ENCODE measurements around the gene SPTLC1. TPM values are rescaled to one million over a fixed set of nuclear protein-coding genes. Genes with fewer than 3 reads are reported as not detected.
A peak's percentile ranks its signal among the peaks of the same experiment; 100 is the strongest.
"Not testable (repeated sequence)": the region's sequence is repeated elsewhere in the genome, so short reads cannot be mapped to it uniquely, and the experiment has no call there.

SPTLC1 gene
- total RNA-seq, 1 experiment from 2014 or later, result 72.9 TPM

DNA sequence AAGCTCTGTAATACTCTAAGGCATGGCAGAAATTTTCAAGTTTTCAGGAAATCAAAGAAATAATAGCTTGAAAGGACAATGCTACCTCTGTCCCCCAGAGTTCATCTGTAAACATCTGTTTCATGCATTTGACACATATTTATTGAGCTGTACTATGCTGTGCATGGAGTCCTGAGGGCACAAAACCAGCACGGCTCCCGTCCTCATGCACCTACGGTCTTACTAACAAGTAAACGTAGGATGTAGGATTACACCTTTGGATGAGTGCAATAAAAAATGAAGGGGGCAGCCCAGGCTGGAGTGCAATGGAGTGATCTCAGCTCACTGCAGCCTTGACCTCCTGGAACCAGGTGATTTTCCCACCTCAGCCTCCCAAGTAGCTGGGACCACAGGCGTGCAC lies 81.9 kb downstream of the SPTLC1 start:
- no peak for DNase-seq (ENCODE audit: low spot score)

DNA sequence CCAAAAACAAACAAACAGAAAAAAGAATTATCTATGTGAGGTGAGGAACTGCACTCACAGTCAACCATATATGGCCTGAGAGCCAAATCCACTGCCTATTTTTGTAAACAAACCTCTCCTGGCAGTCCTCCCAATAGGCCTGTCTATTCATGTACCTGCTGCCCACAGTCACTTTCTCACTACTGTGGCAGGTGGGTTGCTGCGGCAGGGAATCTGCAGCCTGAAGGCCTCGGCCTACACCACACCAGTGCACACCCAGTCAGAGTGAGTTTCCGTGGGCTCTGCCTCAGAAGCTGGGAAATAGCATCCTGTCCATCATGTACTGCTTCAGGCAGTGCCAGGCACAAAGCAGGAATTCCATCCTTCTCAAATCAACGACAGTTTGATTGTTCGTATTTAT lies 82.3 kb downstream of the SPTLC1 start:
- DNase-seq (ENCODE audit: low spot score), result no peak

DNA sequence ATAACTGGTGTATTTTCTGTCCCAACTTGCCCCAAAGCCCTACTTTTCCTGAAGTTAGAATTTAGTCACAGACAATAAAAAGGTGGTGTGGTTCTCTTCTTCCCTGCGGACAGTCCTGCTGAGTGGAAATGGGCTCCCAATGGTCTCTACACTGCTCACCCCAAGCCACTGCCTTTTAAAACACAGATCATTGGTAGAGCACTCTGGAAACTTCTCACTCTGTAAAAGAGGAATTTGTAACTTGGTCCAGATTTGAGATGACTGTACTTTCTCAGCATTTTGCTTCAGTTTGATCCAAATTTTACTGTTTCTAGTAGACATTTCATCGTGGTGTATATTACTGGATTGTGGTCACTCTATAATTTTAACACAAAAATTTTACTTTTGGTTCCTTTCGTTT lies 84.8 kb downstream of the SPTLC1 start:
- no peak for DNase-seq (ENCODE audit: low spot score)

DNA sequence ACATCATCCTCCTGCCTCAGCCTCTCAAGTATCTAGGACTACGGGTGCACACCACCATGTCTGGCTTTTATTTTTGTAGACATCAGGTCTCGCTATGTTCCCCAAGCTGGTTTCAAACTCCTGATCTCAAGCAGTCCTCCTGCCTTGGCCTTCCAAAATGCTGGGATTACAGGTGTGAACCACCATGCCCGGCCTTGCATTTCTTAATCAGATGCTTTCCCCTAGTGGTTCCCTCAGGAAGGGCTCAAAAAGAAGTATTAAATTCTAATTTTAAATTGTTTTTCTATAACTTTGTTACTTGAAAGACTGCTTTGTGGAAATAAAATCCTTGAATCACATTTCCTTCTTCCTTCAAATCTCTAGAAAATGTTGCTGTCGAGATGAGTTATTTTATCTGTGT lies 85.7 kb downstream of the SPTLC1 start:
- DNase-seq (ENCODE audit: low spot score), result no peak

DNA sequence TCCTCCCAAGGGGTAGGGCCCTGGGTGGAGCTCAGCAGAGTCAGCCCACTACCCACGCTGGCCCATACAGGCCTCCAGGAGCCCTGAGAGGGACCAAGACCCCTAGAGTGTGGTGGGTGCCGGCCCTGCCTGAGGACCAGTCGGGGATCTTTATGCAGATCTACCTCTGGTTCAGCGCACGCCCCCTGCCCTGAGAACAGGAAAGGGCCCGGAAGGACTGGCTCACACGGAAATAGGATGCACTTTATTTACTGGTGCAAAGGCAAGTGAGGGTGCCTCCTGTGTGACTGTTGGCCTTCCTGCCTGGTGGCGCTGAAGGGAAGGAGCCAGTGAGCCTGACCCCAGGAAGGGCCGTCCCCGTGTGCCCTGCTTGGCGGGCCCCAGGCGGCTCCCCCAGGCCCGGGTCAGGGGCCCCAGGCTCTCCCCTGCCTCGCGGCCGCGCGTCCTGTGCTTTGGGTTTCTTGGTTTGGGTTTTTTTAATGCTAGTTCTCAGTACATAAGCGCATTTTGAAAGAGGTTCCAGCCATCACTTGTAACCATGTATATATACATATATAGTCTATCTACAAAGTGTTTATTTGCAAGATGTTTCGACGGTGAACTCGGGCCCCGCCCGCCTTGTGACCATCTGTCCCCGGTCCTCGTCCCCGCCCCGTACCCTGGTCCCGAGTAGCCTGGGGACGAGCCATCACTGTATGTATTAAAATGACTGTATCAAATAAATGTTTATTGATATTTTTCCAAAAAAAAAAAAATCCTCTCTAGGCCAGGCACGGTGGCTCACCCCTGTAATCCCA lies 88.8 kb downstream of the SPTLC1 start:
- DNase-seq (ENCODE audit: low spot score), result no peak

DNA sequence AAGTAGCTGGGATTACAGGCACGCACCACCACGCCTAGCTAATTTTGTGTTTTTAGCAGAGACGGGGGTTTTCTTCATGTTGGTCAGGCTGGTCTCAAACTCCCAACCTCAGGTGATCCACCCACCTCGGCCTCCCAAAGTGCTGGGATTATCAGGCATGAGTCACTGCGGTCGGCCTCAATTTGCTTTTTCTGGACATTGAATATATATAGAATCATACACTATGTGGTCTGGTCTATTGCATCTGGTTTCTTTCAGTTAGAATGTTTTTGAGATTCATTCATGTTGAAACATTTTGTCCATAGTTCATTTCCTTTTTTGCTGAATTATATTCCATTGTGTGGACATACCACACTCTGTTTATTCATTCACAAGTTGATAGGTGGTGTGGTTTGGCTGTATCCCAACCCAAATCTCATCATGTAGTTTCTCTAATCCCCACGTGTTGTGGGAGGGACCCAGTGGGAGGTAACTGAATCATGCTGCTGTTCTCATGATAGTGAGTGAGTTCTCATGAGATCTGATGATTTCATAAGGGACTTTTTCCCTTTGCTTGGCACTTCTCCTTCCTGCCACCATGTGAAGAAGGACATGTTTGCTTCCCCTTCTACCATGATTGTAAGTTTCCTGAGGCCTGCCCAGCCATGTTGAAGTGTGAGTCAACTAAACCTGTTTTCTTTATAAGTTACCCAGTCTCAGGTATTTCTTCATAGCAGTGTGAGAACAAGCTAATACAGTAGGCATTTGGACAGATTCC lies 93.2 kb downstream of the SPTLC1 start:
- DNase-seq (ENCODE audit: low spot score), result not testable (repeated sequence)

DNA sequence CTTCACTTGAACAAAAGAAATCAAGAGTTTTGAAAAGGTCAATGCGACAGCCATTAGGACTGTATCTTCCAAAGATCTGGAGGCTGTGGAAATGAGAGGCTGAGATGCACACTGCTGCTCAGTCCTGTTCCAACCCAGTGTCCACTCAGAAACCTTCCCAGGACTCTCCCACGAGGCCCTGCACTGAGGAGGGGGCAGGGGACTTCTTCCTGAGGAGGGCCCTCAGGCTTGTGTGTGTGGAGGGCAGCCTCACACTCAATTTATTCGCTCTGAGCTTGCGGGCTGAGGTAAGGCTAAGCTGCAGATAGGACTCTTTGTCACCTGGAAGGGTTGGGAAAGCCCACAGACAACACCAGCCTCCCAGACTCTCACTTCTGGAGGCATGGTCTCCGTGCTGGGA lies 95.6 kb downstream of the SPTLC1 start:
- DNase-seq (ENCODE audit: low spot score), result no peak

DNA sequence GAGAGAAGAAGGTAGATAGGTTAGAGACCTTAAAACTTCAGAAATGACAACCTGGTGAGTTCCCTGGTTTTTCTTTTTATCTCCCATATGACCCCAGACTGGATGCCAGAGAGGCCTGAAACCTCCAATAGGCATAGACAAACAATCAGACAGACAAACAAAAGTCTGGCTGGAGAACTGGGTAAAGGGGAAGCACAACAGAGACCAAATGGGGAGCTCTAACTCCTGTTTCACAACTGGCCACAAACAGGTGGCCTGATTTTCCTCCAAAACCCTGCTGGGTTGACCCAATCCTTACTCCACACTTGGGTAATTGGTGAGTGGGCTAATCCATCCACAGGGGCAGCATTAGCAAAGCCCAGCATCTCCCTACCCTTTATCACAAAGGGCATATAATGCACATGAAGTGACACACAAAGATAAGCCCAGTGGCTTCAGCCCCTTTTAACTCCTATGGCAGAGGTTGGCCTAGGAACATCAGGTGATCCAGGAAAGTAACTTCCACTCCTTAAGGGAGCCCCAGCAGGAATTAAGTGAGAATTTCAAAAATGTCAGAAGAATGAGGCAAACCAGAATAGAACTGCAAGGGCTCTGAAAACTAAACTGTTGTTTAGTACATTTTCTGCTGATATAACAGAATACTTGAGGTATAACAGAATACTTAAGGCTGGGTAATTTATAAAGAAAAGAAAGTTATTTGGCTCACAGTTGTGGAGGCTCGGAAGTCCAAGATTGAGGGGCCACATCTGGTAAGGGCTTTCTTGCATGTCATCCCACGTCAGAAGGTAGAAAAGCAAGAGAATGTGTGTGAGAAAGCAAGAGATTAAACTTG lies 104.3 kb downstream of the SPTLC1 start:
- no peak for DNase-seq (ENCODE audit: low spot score)

DNA sequence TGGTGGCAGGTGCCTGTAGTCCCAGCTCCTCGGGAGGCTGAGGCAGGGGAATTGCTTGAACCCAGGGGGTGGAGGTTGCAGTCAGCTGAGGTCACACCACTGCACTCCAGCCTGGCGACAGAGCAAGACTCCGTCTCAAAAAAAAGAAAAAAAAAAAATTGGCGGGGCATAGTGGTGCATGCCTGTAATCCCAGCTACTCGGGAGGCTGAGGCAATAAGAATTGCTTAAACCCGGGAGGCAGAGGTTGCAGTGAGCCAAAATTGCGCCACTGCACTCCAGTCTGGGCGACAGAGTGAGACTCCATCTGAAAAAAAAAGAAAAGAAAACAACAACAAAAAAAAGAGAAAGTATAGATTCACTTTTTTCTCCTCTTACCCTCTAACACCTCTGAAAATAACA lies 105.0 kb downstream of the SPTLC1 start:
- not testable (repeated sequence) for DNase-seq (ENCODE audit: low spot score)

DNA sequence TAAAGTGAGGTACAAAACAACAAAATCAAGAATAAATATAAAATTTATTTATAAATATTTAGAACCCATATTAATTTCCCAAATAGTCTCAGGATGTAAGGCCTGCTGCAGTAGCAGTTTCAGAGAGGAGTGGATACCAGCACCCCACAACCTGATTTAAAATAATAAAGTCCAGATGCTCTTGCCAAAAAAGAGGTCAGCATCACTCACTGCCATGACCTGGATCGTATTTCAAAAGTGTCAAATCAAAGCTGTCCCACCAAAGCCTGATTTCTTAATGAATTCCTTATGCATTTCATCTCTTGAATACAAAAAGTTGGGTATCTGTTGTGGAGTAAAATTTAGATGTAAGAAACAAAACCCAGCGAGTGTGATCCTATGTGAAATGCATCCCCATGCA lies 107.2 kb downstream of the SPTLC1 start:
- no peak for DNase-seq (ENCODE audit: low spot score)

DNA sequence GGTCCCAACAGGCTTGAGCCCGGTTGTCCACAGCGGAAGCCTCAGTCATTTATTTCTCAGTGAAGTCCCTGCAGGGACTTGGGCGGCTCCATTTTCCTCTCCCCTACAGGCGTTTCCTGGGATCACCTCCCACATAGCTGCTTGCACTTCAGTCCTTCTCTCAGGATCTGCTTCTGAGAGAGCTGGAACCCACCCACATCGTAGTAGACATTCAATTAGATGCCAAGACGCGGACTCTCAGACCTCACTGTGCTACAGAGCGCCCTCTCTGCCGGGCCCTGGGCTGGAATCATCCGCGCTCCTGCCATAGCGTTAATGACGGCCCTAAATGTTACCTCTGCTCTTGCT lies 111.2 kb downstream of the SPTLC1 start:
- DNase-seq (ENCODE audit: low spot score), result no peak

DNA sequence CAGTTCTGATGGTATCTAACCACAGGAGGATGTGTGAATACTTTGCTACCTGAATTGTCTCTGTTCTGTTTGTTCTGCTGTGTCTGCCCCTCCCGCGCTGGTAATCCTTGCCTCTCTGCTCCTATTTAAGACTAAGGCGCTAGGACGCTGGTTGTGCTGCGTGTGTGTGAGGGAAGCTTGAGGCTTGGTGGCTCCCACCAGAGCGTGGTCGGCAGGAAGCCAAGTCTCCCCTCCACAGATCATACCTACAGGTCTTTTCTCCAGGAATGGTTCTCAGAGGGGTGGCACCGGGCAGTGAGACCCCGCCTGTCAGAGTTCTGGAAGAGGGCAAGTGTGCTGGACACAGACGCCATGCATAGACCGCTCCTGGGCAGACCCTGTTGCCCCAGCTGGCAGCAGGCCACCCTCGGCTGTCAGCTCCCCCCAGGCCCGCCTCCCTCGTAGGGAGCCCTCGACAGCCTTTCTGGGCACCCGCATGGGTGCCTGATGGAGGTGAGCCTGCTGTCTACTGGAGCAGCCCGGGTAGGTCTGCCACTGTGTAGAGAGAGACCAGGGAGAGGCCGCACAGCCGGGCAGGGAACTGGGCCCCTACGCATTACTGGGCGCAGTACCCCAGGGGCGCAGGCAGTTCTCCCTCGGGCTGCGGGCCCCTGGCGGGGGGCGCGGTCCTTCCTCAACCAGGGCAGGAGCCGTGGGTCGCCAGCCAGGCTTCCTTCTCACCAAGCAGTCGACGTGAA lies 111.7 kb downstream of the SPTLC1 start:
- no peak for DNase-seq (ENCODE audit: low spot score)

DNA sequence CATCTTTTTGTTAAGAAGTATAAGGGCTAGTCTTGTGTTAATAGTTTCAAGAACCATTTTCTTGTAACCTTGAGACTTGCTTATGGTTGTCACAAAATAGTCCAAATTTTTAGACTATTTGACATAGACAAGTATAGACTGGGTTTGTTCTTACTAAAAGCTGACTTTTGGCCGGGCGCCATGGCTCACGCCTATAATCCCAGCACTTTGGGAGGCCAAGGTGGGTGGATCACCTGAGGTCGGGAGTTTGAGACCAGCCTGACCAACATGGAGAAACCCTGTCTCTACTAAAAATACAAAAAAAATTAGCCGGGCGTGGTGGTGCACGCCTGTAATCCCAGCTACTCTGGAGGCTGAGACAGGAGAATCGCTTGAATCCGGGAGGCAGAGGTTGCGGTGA lies 113.3 kb downstream of the SPTLC1 start:
- not testable (repeated sequence) for DNase-seq (ENCODE audit: low spot score)

DNA sequence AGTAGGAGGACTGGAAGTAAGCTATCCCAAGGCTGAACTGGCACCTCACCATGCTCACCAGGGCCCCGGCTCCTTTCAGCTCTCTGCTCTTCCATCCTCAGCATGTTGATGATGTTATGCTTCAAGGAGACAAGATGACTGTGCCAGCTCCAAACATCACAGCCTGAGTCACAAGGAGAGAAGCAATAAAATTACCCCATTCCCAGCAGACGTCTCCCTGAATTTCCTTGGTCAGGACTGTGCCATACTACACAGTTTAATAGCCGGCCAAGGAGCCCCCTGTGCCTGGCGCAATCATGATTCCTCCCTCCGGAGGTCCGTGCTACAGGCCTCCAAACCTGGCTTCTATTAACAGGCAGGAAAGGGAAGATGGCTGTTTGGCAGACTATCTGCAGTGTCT lies 114.0 kb downstream of the SPTLC1 start:
- DNase-seq (ENCODE audit: low spot score), result no peak

DNA sequence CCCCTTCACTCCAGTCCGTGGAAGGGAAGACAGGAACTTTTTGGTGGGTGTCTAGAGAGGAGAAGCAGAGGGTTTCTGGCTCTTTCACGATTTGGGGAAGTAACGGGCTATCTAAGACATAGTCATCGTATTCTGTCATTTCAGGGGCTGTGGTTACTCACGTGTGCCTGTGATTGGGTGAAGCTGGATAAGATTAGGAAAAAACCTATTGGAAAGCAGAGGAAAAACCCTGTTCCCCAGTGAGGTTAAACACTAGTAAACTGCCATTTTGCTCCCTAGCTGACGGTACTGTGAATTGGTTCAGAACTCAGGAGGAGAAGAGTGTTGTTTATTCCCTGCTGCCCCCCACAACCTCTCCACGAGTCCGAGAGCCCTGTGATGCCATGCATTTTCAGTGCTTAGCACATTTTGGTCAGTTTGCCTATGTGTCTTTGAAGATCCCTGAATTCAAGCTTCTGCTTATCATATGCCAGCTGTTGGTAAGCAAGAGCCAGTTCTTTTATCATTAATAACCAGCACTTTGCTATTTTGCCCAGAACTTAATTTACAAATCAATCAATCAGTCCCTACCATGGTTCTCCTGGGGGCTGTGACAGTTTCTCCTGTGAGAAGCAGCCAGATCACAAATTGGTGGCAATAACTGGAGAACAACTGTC lies 120.1 kb downstream of the SPTLC1 start:
- DNase-seq (ENCODE audit: low spot score), result no peak

DNA sequence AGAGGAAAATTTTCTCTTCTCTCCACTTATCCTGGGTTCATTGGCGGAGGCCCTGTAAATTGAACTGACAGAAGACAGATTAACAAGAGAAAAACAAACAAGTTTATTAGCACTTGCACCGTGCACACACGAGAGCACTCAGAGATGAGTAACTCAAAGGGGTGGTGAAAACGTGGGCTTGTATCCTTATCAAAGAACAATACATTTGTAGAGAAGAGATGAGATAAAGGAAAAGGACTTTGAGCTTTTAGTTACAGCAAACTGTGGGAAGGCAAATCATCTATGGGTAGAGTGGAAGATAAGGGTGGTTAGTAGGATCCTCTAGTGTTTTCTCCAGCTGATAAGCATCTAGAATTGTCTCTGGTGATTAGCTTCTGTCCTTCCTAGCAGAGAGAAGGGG lies 120.8 kb downstream of the SPTLC1 start:
- DNase-seq (ENCODE audit: low spot score), result peak; percentile 9

DNA sequence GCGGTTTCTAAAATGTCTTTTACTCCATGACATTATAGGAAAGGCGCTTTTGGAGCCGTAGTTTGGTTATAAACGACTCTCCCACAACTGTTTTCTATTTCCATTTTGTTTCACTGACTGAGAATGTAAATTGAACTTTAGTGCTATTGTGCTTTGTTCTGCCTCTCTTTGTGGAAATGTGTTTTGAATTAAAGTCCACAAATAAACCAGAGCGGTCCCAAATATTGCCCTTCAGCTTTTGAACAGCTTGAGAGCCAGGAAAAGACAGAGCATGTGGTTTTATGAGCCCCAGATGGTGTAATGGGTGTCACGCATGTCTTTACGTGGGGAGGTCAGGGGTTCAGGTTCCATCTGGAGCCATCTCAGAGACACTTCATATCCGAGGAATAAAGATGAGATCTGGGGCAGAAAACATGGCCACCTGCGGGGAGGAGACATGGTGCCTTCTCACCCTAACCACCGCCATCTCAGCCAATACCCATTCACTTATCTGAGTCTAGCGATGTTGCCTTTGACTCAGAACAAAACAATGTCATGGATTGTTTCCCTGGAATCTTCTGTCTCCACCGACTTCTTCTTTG lies 122.7 kb downstream of the SPTLC1 start:
- no peak for DNase-seq (ENCODE audit: low spot score)

DNA sequence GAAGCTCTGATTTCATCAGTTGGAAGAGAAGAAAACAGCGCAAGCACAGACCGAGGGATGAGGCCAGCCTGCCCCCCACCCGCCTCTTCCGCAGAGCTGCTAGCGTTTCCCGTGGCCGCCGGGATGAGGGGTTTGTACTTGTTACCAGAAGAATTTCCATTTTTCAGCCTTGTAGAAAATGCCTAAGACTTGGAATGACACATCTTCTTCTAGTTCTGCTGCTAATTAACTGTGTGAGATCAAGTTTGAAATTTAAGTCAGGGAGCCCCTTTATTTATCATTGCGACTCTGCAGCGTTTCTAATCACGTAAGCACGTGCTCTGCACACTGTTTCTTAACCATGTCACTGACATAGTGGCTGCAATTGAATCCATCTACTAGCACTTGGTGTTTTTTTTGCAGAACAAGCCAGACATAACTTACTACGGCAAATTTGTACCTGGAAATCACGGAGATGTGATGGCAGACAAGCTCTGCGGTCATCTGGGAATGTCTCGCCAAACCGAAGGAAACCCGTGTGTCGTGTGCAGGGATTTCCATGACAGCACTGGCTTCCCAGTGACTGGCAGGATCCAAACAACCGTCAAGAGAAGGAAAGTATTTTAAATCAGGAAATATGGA lies 123.4 kb downstream of the SPTLC1 start:
- DNase-seq (ENCODE audit: low spot score), result no peak

DNA sequence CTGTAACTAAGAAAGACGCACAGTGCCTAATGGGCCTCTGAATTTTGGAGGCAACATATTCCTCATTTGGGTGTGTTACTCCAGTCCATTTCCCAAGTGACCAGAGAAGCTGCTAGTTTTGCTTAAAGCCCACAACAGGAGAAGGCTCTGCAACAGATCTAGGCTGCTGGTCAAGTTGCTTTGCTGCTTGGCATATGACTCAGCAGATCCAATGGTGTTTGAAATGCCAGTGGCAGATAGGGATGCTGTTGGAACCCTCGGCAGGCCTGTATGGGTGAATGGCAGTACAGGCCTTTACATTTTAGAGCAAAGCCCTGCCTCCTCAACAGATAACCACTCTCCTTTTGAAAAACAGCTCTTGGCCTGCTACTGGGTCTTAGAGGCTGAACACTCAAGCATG lies 129.0 kb downstream of the SPTLC1 start:
- no peak for DNase-seq (ENCODE audit: low spot score)

DNA sequence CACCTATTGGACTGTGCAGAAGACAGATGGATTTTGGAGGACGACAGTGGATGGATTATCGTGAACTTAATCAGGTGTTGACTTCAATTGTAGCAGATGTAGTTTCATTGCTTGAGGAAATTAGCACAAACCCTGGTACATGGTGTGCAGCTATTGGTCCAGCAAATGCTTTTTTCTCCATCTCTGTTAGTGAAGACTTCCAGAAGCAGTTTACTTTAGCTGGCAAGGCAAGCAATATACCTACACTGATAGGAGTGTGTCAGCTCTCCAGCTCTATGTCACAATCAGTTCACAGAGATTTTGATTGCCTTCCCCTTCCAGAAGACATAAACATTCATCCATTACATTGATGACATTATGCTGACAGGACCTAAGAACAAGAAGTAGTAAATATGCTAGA lies 129.5 kb downstream of the SPTLC1 start:
- DNase-seq (ENCODE audit: low spot score), result no peak

Data from HT-29 (cell line).